K562 (cell line): ENCODE measurements around the gene BRICD5. TPM values are rescaled to one million over a fixed set of nuclear protein-coding genes. Genes with fewer than 3 reads are reported as not detected.

Experiments used
- CHD2 ChIP-seq: IDR thresholded peaks from 2 replicates; pipeline ENCODE4 v1.6.1; 2011; ENCODE audit warnings: low read depth, low read length
- CREB3 ChIP-seq: fragments of 450-650 bp; conservative IDR thresholded peaks from 2 replicates; pipeline ENCODE4 v1.6.1; 2016; ENCODE audit warnings: missing genetic modification characterization, low read depth, mild to moderate bottlenecking, missing compliant biosample characterization, moderate library complexity
- FOXM1 ChIP-seq, 2 experiments: fragments of 450-650 bp in 1 of 2; sonication (generic) in 1 of 2; formaldehyde crosslinking in 1 of 2; IDR thresholded peaks; 2 replicates each; pipeline versions ENCODE4 v1.6.1 to v1.9.0; 2017 to 2022; ENCODE audit warnings: low read depth in 2 of 2, mild to moderate bottlenecking in 2 of 2, missing genetic modification reagents in 1 of 2, moderate library complexity in 1 of 2
- HCFC1 ChIP-seq: IDR thresholded peaks from 2 replicates; pipeline ENCODE4 v1.6.1; 2012; ENCODE audit warnings: low read depth, low read length, improper control_type of control experiment
- HIVEP1 ChIP-seq: fragments of 250-450 bp; sonication (Bioruptor Pico); IDR thresholded peaks from 2 replicates; pipeline ENCODE4 v1.4.0; 2020; ENCODE audit warnings: mild to moderate bottlenecking
- HMBOX1 ChIP-seq: sonication (generic); IDR thresholded peaks from 2 replicates; pipeline ENCODE4 v1.6.1; 2016
- KLF10 ChIP-seq: fragments of 250-450 bp; sonication (Bioruptor Pico); IDR thresholded peaks from 2 replicates; pipeline ENCODE4 v1.6.1; 2021; ENCODE audit warnings: matching md5 sums
- NEUROD1 ChIP-seq: fragments of 150-350 bp; IDR thresholded peaks from 2 replicates; pipeline ENCODE4 v1.6.1; 2014; ENCODE audit warnings: borderline replicate concordance, low read length, low read depth; ENCODE audit not compliant: partially characterized antibody
- SRSF3 ChIP-seq: fragments of 200-400 bp; formaldehyde crosslinking; IDR thresholded peaks from 2 replicates; pipeline ENCODE4 v1.6.1; 2016; ENCODE audit warnings: mild to moderate bottlenecking, low read length, moderate library complexity; ENCODE audit not compliant: insufficient read depth
- ZBTB5 ChIP-seq: fragments of 450-650 bp; IDR thresholded peaks from 2 replicates; pipeline ENCODE4 v1.6.1; 2017; ENCODE audit warnings: antibody characterized with exemption
- ZFPM2 ChIP-seq: fragments of 250-450 bp; sonication (Bioruptor Pico); IDR thresholded peaks from 2 replicates; pipeline ENCODE4 v1.5.1; 2022; ENCODE audit warnings: mild to moderate bottlenecking
- ZNF280B ChIP-seq: fragments of 250-450 bp; sonication (Bioruptor Pico); IDR thresholded peaks from 2 replicates; pipeline ENCODE4 v1.5.1; 2021; ENCODE audit warnings: mild to moderate bottlenecking
- polyA plus RNA-seq, 8 experiments: library from polyadenylated mRNA; depleted of rRNA in 4 of 8; stranded (reverse) in 5 of 8; unstranded in 3 of 8; fragments of >200 nt; fragmentation: Nextera tagmentation in 2 of 8; fragmentation: Illumina TruSeq in 1 of 8; extraction: Ambion mirVana in 2 of 8; extraction: Trizol in 1 of 8; gene quantifications; 2 replicates each; pipeline versions ENCODE4 v1.2.1 to v1.2.3, GENCODE V29; 2011 to 2014; ENCODE audit warnings: inconsistent platforms in 1 of 8, missing spikeins in 1 of 8
- total RNA-seq, 7 experiments: library from RNA; depleted of rRNA in 6 of 7; stranded (reverse); fragments of >200 nt in 6 of 7; fragmentation: Illumina TruSeq in 2 of 7; extraction: Trizol in 2 of 7; gene quantifications; 2 replicates each; pipeline versions ENCODE4 v1.2.1 to v1.2.3, GENCODE V29; 2011 to 2021; ENCODE audit warnings: low replicate concordance in 1 of 7
- TF ChIP-seq, protein P1 (sequence below), 2 experiments: fragments of 450-650 bp; IDR thresholded peaks; 2 replicates each; pipeline ENCODE4 v1.6.1; 2018; ENCODE audit warnings: mild to moderate bottlenecking in 2 of 2, low read depth in 1 of 2; ENCODE audit not compliant: partially characterized antibody in 2 of 2
- TF ChIP-seq, protein P2 (sequence below): sonication (generic); formaldehyde crosslinking; IDR thresholded peaks from 2 replicates; pipeline ENCODE4 v1.8.1; 2023; ENCODE audit warnings: mild to moderate bottlenecking, missing genetic modification reagents

BRICD5 gene
- total and polyA plus RNA-seq, 9 of the 15 experiments (the other 6 are each of a cell fraction or from before 2014, with no cell fraction given): 0.24 to 15.1 (median 2.4) TPM; not detected in 1

- TF ChIP-seq, protein P1, sequence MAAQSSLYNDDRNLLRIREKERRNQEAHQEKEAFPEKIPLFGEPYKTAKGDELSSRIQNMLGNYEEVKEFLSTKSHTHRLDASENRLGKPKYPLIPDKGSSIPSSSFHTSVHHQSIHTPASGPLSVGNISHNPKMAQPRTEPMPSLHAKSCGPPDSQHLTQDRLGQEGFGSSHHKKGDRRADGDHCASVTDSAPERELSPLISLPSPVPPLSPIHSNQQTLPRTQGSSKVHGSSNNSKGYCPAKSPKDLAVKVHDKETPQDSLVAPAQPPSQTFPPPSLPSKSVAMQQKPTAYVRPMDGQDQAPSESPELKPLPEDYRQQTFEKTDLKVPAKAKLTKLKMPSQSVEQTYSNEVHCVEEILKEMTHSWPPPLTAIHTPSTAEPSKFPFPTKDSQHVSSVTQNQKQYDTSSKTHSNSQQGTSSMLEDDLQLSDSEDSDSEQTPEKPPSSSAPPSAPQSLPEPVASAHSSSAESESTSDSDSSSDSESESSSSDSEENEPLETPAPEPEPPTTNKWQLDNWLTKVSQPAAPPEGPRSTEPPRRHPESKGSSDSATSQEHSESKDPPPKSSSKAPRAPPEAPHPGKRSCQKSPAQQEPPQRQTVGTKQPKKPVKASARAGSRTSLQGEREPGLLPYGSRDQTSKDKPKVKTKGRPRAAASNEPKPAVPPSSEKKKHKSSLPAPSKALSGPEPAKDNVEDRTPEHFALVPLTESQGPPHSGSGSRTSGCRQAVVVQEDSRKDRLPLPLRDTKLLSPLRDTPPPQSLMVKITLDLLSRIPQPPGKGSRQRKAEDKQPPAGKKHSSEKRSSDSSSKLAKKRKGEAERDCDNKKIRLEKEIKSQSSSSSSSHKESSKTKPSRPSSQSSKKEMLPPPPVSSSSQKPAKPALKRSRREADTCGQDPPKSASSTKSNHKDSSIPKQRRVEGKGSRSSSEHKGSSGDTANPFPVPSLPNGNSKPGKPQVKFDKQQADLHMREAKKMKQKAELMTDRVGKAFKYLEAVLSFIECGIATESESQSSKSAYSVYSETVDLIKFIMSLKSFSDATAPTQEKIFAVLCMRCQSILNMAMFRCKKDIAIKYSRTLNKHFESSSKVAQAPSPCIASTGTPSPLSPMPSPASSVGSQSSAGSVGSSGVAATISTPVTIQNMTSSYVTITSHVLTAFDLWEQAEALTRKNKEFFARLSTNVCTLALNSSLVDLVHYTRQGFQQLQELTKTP (IDR thresholded peaks at IDR 0.05; ENCODE audit: low read depth in 1 of 2, partially characterized antibody in 2 of 2): no peak
- TF ChIP-seq CHD2 (no peak), HIVEP1 (0 out of 2 replicates have a peak, but pooled peaks have one; percentile 4), SRSF3 (no peak), HMBOX1 (no peak), HCFC1 (peak; percentile 64; the same call in 1 of the 2 replicates), NEUROD1 (no peak), ZBTB5 (no peak), KLF10 (no peak), ZFPM2 (CRISPR knock-in tag) (no peak), CREB3 (tag) (no peak), FOXM1 (IDR thresholded peaks at IDR 0.05; ENCODE audit: low read depth) (peak; percentile 54), FOXM1 (CRISPR knock-in tag; IDR thresholded peaks at IDR 0.05; ENCODE audit: low read depth) (no peak), ZNF280B (CRISPR knock-in tag) (no peak)
- TF ChIP-seq, protein P2, sequence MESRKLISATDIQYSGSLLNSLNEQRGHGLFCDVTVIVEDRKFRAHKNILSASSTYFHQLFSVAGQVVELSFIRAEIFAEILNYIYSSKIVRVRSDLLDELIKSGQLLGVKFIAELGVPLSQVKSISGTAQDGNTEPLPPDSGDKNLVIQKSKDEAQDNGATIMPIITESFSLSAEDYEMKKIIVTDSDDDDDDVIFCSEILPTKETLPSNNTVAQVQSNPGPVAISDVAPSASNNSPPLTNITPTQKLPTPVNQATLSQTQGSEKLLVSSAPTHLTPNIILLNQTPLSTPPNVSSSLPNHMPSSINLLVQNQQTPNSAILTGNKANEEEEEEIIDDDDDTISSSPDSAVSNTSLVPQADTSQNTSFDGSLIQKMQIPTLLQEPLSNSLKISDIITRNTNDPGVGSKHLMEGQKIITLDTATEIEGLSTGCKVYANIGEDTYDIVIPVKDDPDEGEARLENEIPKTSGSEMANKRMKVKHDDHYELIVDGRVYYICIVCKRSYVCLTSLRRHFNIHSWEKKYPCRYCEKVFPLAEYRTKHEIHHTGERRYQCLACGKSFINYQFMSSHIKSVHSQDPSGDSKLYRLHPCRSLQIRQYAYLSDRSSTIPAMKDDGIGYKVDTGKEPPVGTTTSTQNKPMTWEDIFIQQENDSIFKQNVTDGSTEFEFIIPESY (CRISPR knock-in tag): peak; percentile 66
These were observed 40.8 kb upstream of the BRICD5 start, which contains the start of gene ECI1 (continued) for GRCh38 chr16:2251296-2252111.
